ENCODE measurements around the gene ABHD15. TPM values are rescaled to one million over a fixed set of nuclear protein-coding genes. Genes with fewer than 3 reads are reported as not detected.
A peak's percentile ranks its signal among the peaks of the same experiment; 100 is the strongest.

Gene ABHD15
- total RNA-seq, 1 donor from 2014 or later: 5.3 TPM

DNA sequence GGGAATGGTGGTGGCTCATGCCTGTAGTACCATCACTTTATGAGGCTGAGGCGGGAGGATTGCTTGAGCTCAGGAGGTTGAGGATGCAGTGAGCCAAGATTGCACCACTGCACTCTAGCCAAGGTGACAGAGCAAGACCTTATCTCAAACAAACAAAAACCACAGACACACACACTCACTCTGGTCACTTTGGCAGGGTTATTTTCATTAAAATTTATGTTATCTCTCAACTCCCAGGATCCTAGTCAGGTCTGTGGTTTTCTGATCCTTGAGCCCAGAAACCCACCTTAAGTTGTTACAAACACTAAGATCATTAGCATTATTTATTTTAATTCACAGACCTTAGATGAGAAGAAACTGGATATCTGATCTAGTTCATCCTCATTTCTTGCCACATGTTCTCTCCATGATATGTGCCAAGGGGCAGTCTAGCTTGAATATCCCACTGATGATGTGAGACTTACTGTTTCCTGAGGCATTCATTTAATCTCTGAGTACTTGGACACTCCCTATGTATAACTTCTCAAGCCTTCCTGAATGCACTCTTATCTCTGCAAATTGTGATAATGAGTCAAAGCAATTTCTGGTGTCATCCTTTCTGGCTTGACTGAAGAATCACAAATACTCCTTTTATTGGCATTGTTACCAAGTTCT is 9.6 kb downstream of the ABHD15 start:
- Mint-ChIP-seq H3K9me3 (ENCODE audit: low read depth) (no peaks in the 10 kb centered on the region), H3K27ac (no peak overlapping the region), H3K36me3 (ENCODE audit: insufficient read depth) (no peaks in the 10 kb centered on the region), H3K4me1 (ENCODE audit: low read depth) (peaks cover 22% of the 10 kb centered on the region), H3K4me3 (ENCODE audit: low read depth) (no peak overlapping the region), H3K27me3 (peaks cover 54% of the 10 kb centered on the region)
- TF ChIP-seq, protein P1, sequence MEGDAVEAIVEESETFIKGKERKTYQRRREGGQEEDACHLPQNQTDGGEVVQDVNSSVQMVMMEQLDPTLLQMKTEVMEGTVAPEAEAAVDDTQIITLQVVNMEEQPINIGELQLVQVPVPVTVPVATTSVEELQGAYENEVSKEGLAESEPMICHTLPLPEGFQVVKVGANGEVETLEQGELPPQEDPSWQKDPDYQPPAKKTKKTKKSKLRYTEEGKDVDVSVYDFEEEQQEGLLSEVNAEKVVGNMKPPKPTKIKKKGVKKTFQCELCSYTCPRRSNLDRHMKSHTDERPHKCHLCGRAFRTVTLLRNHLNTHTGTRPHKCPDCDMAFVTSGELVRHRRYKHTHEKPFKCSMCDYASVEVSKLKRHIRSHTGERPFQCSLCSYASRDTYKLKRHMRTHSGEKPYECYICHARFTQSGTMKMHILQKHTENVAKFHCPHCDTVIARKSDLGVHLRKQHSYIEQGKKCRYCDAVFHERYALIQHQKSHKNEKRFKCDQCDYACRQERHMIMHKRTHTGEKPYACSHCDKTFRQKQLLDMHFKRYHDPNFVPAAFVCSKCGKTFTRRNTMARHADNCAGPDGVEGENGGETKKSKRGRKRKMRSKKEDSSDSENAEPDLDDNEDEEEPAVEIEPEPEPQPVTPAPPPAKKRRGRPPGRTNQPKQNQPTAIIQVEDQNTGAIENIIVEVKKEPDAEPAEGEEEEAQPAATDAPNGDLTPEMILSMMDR (IDR thresholded peaks at IDR 0.05; ENCODE audit: unreplicated experiment): no peak
- no peak for DNase-seq (ENCODE audit: low spot score, unreplicated experiment)

DNA sequence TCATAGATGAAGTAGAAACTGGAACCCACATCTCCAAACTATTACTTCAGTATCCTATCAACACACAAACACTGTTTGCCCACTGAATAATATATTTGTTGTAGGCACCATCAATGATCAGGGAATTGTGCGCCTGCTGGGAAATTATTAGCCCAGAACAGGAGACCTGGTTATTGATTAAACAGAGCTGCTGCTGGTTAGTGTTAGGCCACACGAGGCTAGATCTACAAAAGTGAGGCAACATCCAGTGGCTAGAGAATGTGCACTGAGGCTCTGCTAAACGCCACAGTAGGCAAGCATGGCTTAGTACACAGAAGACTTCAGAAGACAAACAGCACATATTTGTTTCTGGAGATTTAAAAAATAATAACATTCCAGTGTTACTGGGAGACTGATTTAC is 11.0 kb downstream of the ABHD15 start:
- H3K36me3 Mint-ChIP-seq (ENCODE audit: insufficient read depth): no peaks in the 10 kb centered on the region
- H3K9me3 Mint-ChIP-seq (ENCODE audit: low read depth): no peaks in the 10 kb centered on the region
- peaks cover 22% of the 10 kb centered on the region for H3K4me1 Mint-ChIP-seq (ENCODE audit: low read depth)
- no peak overlapping the region for H3K4me3 Mint-ChIP-seq (ENCODE audit: low read depth)
- H3K27ac Mint-ChIP-seq: peak overlapping the region; percentile 41
- TF ChIP-seq, protein P1 (IDR thresholded peaks at IDR 0.05; ENCODE audit: unreplicated experiment): no peak
- H3K27me3 Mint-ChIP-seq: peaks cover 40% of the 10 kb centered on the region
- DNase-seq (ENCODE audit: low spot score, unreplicated experiment): peak; percentile 23

DNA sequence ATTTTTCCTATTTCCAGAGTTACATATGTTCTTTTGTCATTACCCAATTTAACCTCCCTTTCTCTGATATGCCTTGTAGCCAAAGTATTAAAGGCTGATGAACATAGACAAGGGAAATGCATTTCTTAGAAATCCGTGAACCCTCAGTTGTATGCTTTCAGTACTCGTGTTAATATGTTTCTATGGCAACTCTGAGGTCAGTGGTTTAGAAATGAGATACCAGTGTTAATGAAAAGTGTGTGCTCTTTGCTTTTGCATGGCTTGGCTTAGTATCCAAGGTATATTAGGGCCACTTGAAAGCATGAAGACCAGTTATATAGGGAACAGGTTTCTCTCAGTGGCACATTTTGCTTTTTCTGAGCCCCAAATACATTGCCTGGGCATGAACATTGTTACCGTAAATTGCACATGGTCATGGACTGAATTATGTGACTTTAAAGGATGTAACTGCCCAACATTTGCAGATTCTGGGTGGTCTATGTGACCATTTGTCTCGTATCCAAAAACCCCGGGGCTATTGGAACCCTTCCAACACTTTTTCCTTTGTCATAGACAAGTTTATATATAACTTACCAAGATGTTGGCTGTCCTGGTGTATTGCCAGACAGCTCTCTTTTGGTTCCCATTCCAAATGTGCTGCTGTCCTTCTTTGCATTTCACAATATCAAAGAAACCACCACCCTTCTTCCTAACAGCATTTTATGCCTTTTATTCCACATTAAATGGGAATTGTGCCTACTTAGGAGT is 17.5 kb downstream of the ABHD15 start:
- Mint-ChIP-seq H3K4me1 (ENCODE audit: low read depth) (no peaks in the 10 kb centered on the region), H3K4me3 (ENCODE audit: low read depth) (no peak overlapping the region)

DNA sequence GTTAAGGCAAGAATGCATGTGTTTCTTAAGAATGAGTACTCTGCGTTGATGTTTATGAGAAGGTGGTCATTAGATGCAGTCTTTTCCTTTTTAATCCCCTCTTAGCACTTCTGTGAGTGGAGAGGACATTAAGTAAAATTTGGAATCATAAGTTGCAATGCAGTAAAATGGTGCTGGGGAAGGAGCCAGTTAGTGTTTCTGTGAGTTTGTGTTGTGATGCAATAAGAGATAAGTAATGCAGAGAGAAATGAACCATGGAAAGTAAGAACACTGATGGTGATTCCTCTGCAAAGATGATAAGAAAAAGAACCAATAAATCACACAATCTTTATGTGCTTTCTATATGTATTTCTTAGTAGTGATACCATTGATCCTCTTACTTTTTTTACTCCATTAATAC is 20.0 kb downstream of the ABHD15 start:
- Mint-ChIP-seq H3K27ac (peak overlapping the region; percentile 41), H3K9me3 (ENCODE audit: low read depth) (no peaks in the 10 kb centered on the region), H3K27me3 (no peaks in the 10 kb centered on the region), H3K36me3 (ENCODE audit: insufficient read depth) (peaks cover 22% of the 10 kb centered on the region), H3K4me3 (ENCODE audit: low read depth) (no peak overlapping the region), H3K4me1 (ENCODE audit: low read depth) (peaks cover 7% of the 10 kb centered on the region)
- no peak for DNase-seq (ENCODE audit: low spot score, unreplicated experiment)
- TF ChIP-seq, protein P1 (IDR thresholded peaks at IDR 0.05; ENCODE audit: unreplicated experiment): no peak

More for the DNA sequence above, 17.5 kb downstream of the ABHD15 start:
- Mint-ChIP-seq H3K9me3 (ENCODE audit: low read depth) (no peaks in the 10 kb centered on the region), H3K27ac (no peak overlapping the region), H3K27me3 (peaks cover 2% of the 10 kb centered on the region), H3K36me3 (ENCODE audit: insufficient read depth) (peaks cover 8% of the 10 kb centered on the region)
- DNase-seq (ENCODE audit: low spot score, unreplicated experiment): no peak
- TF ChIP-seq, protein P1 (IDR thresholded peaks at IDR 0.05; ENCODE audit: unreplicated experiment): no peak

DNA sequence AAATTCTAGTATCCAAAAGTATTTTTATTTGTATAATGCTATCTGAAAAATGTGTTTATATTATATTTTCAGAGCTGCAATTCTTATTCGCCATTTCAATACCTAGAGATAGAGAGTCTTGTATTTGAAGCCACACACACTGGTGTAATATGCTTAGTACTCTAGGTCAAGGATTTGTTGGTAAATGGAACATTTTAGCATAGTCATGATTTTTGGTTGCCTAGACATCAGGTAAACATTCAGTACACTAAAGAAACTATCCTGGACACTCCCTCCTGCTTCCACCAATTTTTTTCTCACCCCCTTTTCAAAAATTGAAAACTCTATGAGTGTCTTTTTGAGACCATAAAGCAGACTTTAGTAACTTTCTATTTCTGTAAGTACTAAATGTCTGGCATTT is 20.8 kb downstream of the ABHD15 start:
- H3K27me3 Mint-ChIP-seq: no peaks in the 10 kb centered on the region
- peaks cover 7% of the 10 kb centered on the region for H3K4me1 Mint-ChIP-seq (ENCODE audit: low read depth)
- H3K4me3 Mint-ChIP-seq (ENCODE audit: low read depth): no peak overlapping the region
- peaks cover 22% of the 10 kb centered on the region for H3K36me3 Mint-ChIP-seq (ENCODE audit: insufficient read depth)
- TF ChIP-seq, protein P1 (IDR thresholded peaks at IDR 0.05; ENCODE audit: unreplicated experiment): no peak
- no peak overlapping the region for H3K27ac Mint-ChIP-seq
- DNase-seq (ENCODE audit: low spot score, unreplicated experiment): no peak
- no peaks in the 10 kb centered on the region for H3K9me3 Mint-ChIP-seq (ENCODE audit: low read depth)
